HFF-Myc (cell line): ENCODE measurements around the gene KRTAP8-1.

Source experiments
- DNase-seq: peaks from one replicate; pipeline ENCODE4 v3.0.0-alpha.2; 2011; ENCODE audit warnings: low read depth; ENCODE audit errors: extremely low read depth
- H3K4me3 ChIP-seq: replicated peaks from 2 replicates; pipeline ENCODE4 v1.5.1; 2011; ENCODE audit warnings: low read depth, mild to moderate bottlenecking, control low read depth, low read length
- CTCF ChIP-seq: IDR thresholded peaks from 2 replicates; pipeline ENCODE4 v1.5.1; 2012; ENCODE audit warnings: mild to moderate bottlenecking, low read depth, low read length, control low read depth; ENCODE audit errors: missing control alignments

The KRTAP8-1 gene

GRCh38 chr21:30813174-30813573 is at the start of gene KRTAP8-1:
TSS of gene KRTAP8-1 (minus strand) at chr21:30813274. CDS start at chr21:30813220, 54 bp downstream.
- no peak for TF ChIP-seq CTCF

GRCh38 chr21:30847627-30848500 is 34.8 kb upstream of the KRTAP8-1 start:
- no peak for TF ChIP-seq CTCF

More at GRCh38 chr21:30813174-30813573, at the start of gene KRTAP8-1:
- no peak for DNase-seq
- no peak within 1 kb of the TSS for H3K4me3 ChIP-seq

GRCh38 chr21:30842990-30843389 is 29.9 kb upstream of the KRTAP8-1 start:
- no peak for DNase-seq
- TF ChIP-seq CTCF: no peak
- H3K4me3 ChIP-seq: no peak overlapping the region

More at GRCh38 chr21:30847627-30848500, 34.8 kb upstream of the KRTAP8-1 start:
- no peak overlapping the region for H3K4me3 ChIP-seq
- DNase-seq: no peak

- peak; percentile 0 for DNase-seq
- peak; percentile 15 for TF ChIP-seq CTCF
- H3K4me3 ChIP-seq: no peak overlapping the region
Observed at GRCh38 chr21:30839304-30839703, 26.2 kb upstream of the KRTAP8-1 start.

- H3K4me3 ChIP-seq: no peak overlapping the region
- DNase-seq: no peak
- no peak for TF ChIP-seq CTCF
Observed at GRCh38 chr21:30838536-30838935, 25.5 kb upstream of the KRTAP8-1 start.

GRCh38 chr21:30831194-30831765 is 18.2 kb upstream of the KRTAP8-1 start:
- TF ChIP-seq CTCF: peak; percentile 49
- H3K4me3 ChIP-seq: no peak overlapping the region
- peak; percentile 2 for DNase-seq
